ENCODE measurements around the gene GHRHR.

DNA sequence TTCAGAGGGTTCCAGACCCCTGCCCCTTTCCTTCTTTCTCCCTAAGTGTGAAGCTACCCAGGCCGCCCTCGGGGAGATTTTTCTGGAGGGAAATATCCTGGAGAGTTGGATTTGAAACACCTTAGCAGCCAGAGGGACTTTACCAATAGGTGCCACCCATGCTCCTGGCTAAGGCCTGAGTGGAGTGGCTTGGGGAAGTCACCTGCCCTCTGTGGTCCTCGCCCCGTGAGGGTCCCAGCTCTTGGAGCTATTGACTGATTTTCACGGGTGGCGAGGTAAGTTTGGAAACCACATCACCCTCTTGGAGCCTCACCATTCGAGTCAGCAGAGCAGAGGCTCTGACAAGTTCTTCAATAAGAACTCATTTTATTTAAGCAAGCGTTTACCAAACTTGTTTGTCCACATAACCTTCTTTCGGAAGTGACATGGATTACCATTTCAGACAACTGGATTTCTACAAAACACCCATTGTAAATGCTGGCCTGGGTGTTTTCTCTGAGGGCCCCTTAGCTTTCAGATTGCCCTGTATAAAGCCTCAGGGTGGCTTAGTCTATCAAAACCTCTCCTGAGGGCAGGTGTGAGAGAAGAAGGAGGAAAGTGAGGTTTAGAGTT is 31.7 kb upstream of the GHRHR start:
- TF ChIP-seq CTCF (IDR thresholded peaks at IDR 0.05; ENCODE audit: low read depth, low read length) = no peak
- TF ChIP-seq POLR2A (IDR thresholded peaks at IDR 0.05; ENCODE audit: extremely low read depth, insufficient read length) = no peak
- TF ChIP-seq, protein P1, sequence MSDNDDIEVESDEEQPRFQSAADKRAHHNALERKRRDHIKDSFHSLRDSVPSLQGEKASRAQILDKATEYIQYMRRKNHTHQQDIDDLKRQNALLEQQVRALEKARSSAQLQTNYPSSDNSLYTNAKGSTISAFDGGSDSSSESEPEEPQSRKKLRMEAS (IDR thresholded peaks at IDR 0.05; ENCODE audit: low read depth, low read length) = no peak
- TF ChIP-seq MYC (IDR thresholded peaks at IDR 0.05; ENCODE audit: low read depth, low read length) = no peak

Measured in NB4 (cell line).